ENCODE measurements around the gene CRYAA.

The CRYAA gene

GRCh38 chr21:43211072-43211759 lies 42.4 kb downstream of the CRYAA start:
- Histone ChIP-seq H3K36me3 (ENCODE audit: control insufficient read depth in 2 of 2, insufficient read depth in 1 of 2, low read length in 2 of 2) (no peaks in the 10 kb centered on the region), H3K27ac (ENCODE audit: extremely low read depth, low read depth, low read length) (no peak overlapping the region), H3K4me3 (ENCODE audit: low read depth, low read length) (no peak overlapping the region), H3K9me3 (ENCODE audit: control insufficient read depth, insufficient read depth, low read depth, low read length) (no peaks in the 10 kb centered on the region), H3K4me1 (ENCODE audit: control insufficient read depth, insufficient read depth, low read length) (no peaks in the 10 kb centered on the region)
- TF ChIP-seq ZNF510 (tag by site-specific recombination; IDR thresholded peaks at IDR 0.05; ENCODE audit: insufficient replicate concordance): no peak
- no peak for TF ChIP-seq ZNF830 (tag by site-specific recombination; IDR thresholded peaks at IDR 0.05; ENCODE audit: low read depth)
- no peak for TF ChIP-seq ZNF133 (tag by site-specific recombination; IDR thresholded peaks at IDR 0.05)
- TF ChIP-seq ZNF501 (tag by site-specific recombination; IDR thresholded peaks at IDR 0.05): no peak
- no peak for TF ChIP-seq ZNF23 (tag by site-specific recombination; IDR thresholded peaks at IDR 0.05; ENCODE audit: borderline replicate concordance)
- TF ChIP-seq YY1 (tag by site-specific recombination; IDR thresholded peaks at IDR 0.05): no peak
- peak; percentile 59 for TF ChIP-seq KLF1 (tag by site-specific recombination; IDR thresholded peaks at IDR 0.05)
- POLR2A ChIA-PET: no interaction called here
- CTCF ChIA-PET: interaction anchor here (0.5 to 1.2 kb wide), 3 partner anchors 58 to 434 kb away, joined by 3 read pairs; no protein-coding TSS in a partner anchor

DNA sequence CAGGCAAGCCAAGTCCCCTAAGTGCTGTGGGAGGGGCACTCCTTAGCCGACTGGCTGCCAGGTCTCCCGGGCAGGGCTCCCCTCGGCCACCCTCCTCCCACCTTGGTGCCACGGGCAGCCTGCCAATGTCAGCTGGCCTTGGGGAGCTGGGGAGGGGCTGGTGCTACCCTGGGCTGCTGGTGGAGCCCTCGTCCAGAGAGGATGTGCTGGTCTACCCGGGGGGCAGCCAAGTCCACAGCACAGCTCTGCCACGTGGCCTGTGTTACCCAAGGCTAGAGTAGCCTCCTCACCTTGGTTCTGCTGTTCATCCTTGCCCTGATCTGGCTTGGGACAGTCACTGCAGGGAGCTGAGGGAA lies 42.9 kb downstream of the CRYAA start:
- H3K9me3 ChIP-seq (ENCODE audit: control insufficient read depth, insufficient read depth, low read depth, low read length): no peaks in the 10 kb centered on the region

More for the DNA sequence above, 42.9 kb downstream of the CRYAA start:
- H3K4me3 ChIP-seq (ENCODE audit: low read depth, low read length): no peak overlapping the region
- no peak overlapping the region for H3K27ac ChIP-seq (ENCODE audit: extremely low read depth, low read depth, low read length)
- no peaks in the 10 kb centered on the region for H3K4me1 ChIP-seq (ENCODE audit: control insufficient read depth, insufficient read depth, low read length)
- TF ChIP-seq ZNF530 (tag by site-specific recombination; IDR thresholded peaks at IDR 0.05; ENCODE audit: low read depth): no peak
- TF ChIP-seq ZNF561 (tag by site-specific recombination; IDR thresholded peaks at IDR 0.05; ENCODE audit: borderline replicate concordance): no peak
- TF ChIP-seq KLF7 (tag by site-specific recombination; IDR thresholded peaks at IDR 0.05; ENCODE audit: borderline replicate concordance): no peak
- no peak for TF ChIP-seq ZBTB11 (tag by site-specific recombination; conservative IDR thresholded peaks at IDR 0.05; ENCODE audit: low read depth)
- no peak for TF ChIP-seq ZNF777 (tag by site-specific recombination; IDR thresholded peaks at IDR 0.05; ENCODE audit: borderline replicate concordance)
- TF ChIP-seq ZNF146 (tag by site-specific recombination; IDR thresholded peaks at IDR 0.05): no peak
- TF ChIP-seq YY2 (tag by site-specific recombination; IDR thresholded peaks at IDR 0.05): no peak
- no peak for TF ChIP-seq ZNF658 (tag by site-specific recombination; IDR thresholded peaks at IDR 0.05)
- no peak for TF ChIP-seq ZNF274 (IDR thresholded peaks at IDR 0.05; ENCODE audit: low read length)
- no peak for TF ChIP-seq ZNF274 (tag by site-specific recombination; IDR thresholded peaks at IDR 0.05; ENCODE audit: borderline replicate concordance)
- TF ChIP-seq ZNF791 (tag by site-specific recombination; IDR thresholded peaks at IDR 0.05): no peak
- no peak for TF ChIP-seq ZNF26 (tag by site-specific recombination; IDR thresholded peaks at IDR 0.05)
- TF ChIP-seq ZNF138 (tag by site-specific recombination; IDR thresholded peaks at IDR 0.05; ENCODE audit: borderline replicate concordance): no peak
- no peak for TF ChIP-seq ZNF600 (tag by site-specific recombination; IDR thresholded peaks at IDR 0.05)
- CTCF ChIA-PET: interaction anchor here (0.8 kb wide), 1 partner anchor 433 kb away, joined by 3 read pairs; no protein-coding TSS in a partner anchor
- no peaks in the 10 kb centered on the region for H3K36me3 ChIP-seq (ENCODE audit: control insufficient read depth in 2 of 2, insufficient read depth in 1 of 2, low read length in 2 of 2)
- POLR2A ChIA-PET: no interaction called here
